GM18867 (cell line): ENCODE data around the gene UGT1A4.

Experiments used
- ATAC-seq: cut with Tn5 transposase; IDR thresholded peaks from one replicate; pipeline ENCODE4 v1.9.1; 2021; ENCODE audit warnings: mild to moderate bottlenecking, moderate library complexity; ENCODE audit not compliant: unreplicated experiment

Gene UGT1A4

DNA sequence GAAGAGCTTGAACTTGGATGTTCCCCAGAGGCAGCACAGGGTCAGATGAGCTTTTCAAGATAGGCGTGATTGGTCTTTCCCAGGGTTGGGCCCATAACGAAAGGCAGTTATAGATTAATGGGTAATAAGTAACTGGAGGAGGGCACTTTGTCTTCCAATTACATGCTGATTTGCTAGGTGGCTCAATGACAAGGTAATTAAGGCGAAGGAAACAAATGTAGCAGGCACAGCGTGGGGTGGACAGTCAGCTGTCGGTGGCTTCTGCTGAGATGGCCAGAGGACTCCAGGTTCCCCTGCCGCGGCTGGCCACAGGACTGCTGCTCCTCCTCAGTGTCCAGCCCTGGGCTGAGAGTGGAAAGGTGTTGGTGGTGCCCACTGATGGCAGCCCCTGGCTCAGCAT is at the start of gene UGT1A4:
Gene UGT1A4, plus strand, starts transcription at position 185 of the 400 bp plus-strand sequence. Its CDS starts 85 bp downstream, at position 270.
- ATAC-seq, result no peak

GRCh38 chr2:233671290-233672161 is 47.0 kb upstream of the UGT1A4 start, which contains the start of gene UGT1A9:
TSS of gene UGT1A9 (plus strand) at chr2:233671898. CDS start at chr2:233671935, 37 bp downstream.
- ATAC-seq, result no peak

DNA sequence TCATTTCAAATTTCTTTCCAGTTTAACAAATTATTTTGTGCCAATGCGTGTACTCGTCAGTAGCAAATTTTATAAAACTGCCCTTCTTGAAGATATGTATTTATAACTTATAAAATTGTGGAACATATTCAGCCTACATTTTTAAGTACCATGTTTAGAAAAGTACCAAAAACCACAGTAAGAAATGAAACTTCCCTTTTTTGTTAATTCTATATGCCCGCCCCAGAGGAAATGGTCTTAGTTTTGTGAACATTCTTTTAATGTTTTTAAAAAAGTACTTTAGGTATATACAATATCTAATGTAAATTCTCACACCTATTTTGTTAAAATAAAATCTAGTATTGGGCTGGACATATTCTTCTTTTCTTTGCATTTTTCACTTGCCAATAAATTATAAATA is 45.6 kb upstream of the UGT1A4 start:
- no peak for ATAC-seq

- ATAC-seq, result no peak
Observed at GRCh38 chr2:233673896-233674295, 44.6 kb upstream of the UGT1A4 start.

- ATAC-seq, result no peak
Observed at GRCh38 chr2:233674314-233674713, 44.2 kb upstream of the UGT1A4 start.

GRCh38 chr2:233674995-233675394 is 43.5 kb upstream of the UGT1A4 start:
- no peak for ATAC-seq

DNA sequence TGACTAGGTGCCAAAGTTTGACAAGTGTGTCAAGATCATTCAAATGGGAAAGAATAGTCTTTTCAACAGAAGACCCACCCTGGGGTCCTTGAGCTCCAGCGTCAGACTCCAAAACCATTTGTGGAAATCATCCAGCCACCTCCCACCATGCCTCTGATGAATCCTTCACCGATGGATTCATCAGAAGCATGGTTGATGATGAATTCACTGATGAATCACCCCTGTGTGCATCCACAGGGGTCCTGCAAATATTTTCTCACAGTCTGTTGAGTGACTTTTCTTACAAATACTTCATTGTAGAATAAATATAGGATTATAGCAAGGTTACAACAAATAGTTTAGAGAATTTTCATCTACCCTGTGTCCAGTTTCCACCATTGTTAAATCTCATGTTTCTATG is 42.5 kb upstream of the UGT1A4 start:
- ATAC-seq, result no peak

DNA sequence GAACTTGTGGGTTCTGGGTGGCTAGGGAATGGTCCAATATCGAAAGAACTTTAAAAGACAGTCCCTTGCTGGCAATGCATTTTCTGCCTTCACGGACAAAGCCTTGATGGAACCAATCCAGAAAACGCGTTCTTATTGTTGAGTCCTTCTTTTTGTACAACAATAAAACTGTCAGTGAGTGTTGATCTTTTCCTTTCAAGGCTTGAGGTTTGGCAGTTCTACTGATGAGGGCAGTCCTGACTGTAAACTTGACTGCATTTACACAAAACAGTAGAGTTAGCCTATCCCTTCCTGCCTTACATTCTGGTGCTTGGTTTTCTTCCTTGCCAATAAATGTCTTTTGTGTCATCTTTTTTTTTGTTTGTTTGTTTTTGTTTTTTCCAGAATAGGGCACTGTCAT is 39.3 kb upstream of the UGT1A4 start:
- ATAC-seq, result no peak

GRCh38 chr2:233680361-233681045 is 38.0 kb upstream of the UGT1A4 start:
- ATAC-seq, result no peak

DNA sequence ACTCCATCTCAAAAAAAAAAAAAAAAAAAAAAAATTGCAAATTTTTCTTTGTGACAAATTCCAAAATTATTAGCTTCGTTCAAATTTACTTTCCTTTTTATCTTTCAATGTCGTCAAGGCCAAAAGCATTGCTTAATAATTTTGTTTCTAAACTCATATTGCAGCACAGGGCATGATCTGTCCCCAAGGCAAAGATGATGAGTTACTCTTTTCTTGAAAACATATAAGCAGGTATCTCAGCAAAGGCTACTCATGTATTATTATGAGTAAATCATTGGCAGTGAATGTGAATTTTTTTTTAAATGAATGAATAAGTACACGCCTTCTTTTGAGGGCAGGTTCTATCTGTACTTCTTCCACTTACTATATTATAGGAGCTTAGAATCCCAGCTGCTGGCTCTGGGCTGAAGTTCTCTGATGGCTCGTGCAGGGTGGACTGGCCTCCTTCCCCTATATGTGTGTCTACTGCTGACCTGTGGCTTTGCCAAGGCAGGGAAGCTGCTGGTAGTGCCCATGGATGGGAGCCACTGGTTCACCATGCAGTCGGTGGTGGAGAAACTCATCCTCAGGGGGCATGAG is 36.9 kb upstream of the UGT1A4 start, which contains the start of gene UGT1A7:
Gene UGT1A7, plus strand, starts transcription at position 381 of the 579 bp plus-strand sequence. Its CDS starts 37 bp downstream, at position 418.
- ATAC-seq, result no peak

- no peak for ATAC-seq
Observed at GRCh38 chr2:233684640-233685039, 33.9 kb upstream of the UGT1A4 start.

DNA sequence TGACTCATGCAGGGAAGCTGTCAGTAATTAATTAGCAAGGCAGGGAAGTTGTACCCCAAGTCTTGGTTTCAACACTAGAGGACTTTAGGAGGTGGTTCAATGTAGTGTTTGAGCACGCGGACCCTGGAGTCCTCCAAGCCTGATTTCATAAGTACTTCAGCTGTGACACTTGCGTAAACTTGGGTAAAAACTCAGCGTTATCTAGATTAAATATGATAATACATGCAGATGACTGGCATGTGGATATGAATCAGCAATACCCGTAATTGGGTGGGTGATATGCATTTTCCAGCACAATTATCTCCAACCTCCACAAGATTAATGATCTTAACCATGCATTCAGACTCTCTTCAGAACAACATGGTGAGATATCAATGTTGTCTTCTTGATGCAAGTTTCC is 31.6 kb upstream of the UGT1A4 start:
- ATAC-seq, result no peak

DNA sequence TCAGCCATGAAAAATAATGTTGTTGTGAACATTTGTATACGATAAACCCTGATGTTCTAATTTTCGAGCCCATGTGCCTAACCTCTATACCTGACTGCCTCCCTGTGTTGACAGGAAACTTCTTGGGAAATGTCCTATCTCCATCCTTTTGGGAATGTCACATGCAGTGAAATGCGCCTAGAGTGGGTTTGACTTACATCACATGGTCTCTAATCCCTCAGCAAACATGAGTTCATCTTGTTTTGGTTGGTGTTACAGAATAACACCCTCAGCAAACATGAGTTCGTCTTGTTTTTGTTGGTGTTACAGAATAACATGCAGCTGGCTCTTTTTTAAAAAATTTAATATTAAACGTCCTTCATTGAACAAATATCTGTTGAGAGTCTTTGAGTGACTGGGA is 30.2 kb upstream of the UGT1A4 start:
- no peak for ATAC-seq

DNA sequence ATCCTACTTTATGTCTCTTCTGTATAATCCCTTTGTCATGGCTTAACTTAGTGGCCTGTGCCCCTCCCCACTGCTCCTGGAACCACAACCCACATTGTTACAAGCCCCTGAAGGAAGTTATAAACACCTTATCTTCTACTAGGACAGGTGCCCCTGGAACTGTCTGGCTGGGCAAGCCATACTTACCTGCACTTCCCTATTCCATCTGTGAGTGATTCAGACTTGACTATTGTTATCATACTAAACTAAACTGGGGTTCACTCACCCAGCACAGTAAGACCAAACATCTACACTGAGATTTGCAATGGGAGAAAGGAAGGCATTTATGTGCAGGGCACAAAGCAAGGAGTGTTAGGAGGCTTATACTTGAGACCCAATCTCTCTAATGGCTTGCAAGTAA is 29.5 kb upstream of the UGT1A4 start:
- no peak for ATAC-seq

DNA sequence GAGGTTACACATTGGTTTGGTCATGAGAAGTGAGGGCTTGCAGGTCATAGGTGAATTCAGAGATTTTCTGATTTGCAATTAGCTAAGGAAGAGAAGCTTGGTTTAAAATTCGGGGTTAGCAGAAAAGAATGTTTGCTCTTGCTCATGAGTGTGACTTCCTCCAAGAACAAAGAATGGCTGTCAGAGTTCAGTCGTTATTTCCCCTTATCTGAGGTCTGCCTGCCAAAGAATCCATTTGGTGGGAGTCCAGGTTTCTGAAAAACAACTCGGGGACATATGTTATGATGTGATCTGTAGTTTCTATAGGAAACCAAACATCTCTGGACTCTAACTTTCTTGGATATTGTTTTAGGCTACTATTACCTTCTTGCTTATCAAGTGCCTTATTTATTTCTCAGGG is 29.0 kb upstream of the UGT1A4 start:
- no peak for ATAC-seq

DNA sequence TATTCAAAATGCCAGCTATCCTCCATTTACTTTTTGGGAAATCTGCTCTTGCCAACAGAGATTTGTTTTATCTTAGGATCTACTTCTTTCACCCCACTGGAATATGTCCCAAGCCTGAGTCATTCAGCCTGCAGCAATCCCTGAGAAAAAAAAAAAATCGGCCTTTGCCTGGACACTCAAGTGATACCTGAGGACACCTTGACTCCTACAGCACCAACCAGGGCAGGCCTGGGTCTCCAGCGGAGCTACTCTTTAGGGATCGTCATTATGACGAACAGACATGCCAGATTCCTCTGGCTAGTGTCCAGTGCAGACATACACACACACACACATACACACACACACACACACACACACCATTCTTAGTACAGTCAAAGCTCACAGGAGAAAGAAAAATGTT is 28.1 kb upstream of the UGT1A4 start:
- no peak for ATAC-seq

GRCh38 chr2:233691443-233692433 is 26.8 kb upstream of the UGT1A4 start:
- no peak for ATAC-seq

DNA sequence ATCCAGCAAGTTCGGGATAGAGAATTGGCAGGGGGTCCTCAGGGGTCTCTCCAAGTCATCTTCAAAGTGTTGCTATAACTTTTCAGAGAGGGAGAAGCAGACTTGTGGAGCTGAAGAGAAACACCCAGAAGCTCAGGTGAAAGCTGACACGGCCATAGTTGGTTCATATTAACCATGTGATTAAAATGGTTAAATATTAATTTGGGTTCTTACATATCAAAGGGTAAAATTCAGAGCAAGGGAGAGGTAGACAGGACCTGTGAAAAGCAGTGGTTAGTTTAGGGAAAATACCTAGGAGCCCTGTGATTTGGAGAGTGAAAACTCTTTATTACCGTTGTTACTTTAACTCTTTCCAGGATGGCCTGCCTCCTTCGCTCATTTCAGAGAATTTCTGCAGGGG is 25.9 kb upstream of the UGT1A4 start, which contains the start of gene UGT1A6:
Gene UGT1A6, plus strand, starts transcription at position 243 of the 400 bp plus-strand sequence. Its CDS starts 115 bp downstream, at position 358.
- no peak for ATAC-seq

- no peak for ATAC-seq
Observed at GRCh38 chr2:233693963-233694362, 24.6 kb upstream of the UGT1A4 start.

DNA sequence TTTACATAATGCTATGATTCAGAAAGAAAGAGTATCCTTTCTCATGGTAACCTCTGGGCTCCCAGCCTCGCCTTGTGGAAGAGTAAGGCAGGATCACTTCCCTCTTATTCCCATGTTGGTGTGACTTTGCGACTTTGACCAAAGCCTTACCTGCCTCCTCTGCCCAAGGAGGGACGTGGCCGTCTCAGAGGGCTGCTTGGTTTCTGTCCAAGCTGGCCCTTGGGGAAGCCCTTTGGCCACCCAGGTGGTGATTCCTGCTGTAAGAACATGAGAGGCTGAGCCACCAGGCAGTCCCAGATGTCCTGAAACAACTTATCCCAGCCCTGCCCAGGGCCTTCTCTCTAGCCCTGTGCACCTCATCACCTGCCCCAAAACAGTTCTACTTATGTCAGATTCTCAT is 19.8 kb upstream of the UGT1A4 start:
- no peak for ATAC-seq
